SK-N-DZ (cell line): ENCODE results near the gene SOCS3.

ENCODE experiments used
- DNase-seq: peaks from one replicate; pipeline ENCODE4 v3.0.0-alpha.2; 2015; ENCODE audit warnings: low spot score

SOCS3 gene

DNA sequence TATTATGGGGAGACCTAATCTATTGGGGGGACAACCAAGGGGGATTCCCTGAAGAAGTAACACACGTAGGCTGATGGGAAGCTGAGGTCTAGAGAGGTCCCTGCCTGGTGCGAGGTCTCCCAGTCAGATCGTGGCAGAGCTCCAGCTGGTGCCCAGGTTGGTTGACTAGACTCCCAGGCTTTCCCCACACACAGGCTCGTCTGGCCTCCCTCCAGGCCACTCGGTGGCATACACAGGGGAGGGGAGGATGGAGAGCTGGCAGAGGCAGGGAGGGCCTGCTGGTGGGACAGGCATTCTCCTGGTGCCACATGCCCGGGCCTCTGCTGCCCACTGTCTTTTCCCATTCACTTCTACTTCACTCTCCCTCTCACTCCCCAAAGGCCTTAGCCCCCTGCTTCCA is 8.5 kb upstream of the SOCS3 start:
- DNase-seq = no peak

DNA sequence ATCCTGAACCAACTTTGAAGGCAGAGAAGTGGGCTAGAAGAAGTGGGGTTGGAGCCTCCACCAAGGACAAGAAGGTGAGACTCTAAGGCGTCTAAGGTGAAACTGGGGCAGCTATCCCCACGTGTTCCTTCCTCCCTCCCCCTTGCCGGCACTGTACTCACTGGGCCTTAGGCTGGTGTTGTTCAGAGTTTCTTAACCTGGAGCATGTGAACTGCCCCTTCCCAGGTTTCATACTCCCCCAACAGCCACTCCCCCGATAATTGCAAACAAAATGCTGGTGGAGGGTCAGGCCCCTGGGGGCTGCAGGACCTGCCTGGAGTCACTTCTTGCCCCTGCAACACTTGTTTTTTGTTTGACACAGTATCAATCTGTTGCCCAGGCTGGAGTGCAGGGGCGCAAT is 7.3 kb upstream of the SOCS3 start:
- no peak for DNase-seq

DNA sequence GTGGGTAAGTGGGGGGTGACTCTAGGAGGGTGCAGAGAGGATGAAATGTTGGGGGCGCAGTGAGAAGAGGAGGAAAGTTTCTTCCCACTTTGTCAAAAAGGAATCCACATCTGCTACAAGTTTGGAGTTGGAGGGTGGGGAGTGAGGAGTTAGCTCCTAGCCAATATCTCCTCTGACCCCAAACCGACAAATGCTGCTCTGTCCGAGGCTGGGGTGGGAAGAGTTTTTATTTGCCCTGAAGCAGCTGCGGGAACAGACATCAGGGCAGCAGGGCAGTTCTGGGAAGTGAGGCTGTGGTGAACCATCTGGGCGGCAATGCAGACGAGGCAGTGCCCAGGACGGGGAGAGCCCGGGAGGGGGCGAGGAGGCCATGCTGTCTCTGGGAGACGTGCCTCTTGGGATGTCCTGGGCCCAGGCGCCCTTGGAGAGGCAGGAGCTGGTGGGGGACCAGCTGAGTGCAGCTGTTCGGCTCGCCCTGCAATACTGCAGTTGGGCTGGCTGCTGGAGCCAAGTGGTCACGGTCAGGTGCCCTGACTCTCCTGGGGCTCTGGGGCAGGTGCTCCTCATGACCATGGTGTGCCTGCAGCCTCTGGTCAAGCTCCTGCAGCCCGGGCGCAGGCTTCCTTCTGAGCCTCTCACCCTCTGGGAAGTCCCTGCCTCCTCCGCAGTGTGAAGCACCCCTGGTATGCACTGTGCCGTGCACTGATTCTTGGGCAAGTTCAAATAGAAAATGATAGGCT is 6.4 kb upstream of the SOCS3 start:
- no peak for DNase-seq

DNA sequence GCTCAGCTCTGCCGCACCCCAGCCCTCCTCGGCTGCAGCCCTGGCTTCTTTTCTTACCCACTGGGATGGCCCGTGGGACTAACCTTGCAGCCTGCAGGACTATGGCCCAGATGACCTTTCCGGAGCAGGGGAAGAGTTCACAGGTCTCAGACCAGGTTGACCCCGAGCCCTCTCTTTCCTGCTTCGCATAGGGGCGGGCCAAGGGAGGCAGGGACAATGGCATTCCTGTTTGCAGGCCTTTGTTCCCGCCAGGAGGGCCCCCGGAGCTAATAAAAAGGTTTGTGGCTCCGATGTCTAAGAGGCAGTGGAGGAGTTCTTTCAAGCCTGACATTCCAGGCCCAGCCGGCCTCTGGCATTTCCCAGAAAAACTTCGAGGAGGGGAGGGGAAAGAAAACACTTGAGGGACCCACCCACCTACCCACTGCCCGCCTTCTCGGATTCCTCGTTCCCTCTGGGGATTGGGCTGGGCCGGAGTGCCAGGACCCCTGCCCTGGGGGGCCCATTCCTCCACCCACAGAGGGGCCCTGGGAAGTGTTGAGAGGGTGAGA is 5.8 kb upstream of the SOCS3 start:
- DNase-seq = no peak

DNA sequence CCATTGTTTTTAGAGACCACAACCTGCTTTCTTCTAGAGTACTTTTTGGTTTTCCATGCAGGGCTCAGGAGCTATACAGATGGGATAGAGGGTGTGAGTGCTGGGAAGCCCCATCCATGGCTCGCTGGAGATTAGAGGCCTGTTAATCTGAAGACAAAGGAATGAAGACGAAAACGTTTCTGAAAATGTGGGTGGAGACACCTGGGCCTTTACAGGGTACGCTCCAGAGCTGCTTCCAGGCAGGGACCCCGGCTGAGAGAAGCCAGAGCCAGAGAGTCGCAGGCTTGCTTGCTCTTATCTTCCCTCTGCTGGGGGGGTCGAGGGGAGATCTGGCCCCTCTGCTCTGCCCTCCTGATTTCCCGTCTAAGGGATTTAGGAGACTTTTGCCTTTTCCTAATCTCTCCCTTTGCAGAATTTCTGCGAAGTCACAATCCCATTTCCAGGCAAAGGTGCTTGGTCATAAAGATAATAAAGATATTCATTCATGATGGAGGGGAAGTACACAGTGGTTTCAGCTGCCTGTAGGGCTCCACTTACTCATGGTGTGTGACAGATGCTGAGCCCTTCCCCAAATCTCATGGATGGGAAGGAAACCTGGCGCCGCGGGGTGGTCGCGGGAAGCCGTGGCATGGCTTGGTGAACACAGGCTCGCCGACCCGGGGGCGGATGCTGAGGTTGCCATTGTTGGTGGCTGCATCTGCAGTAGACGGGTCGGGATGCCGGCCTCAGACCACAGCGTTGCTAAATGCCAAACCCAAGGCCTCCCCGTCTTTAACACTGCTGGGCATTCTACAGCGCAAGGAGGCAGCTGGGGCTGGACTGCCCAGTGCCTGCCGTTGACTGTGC is 4.8 kb upstream of the SOCS3 start:
- DNase-seq = no peak

DNA sequence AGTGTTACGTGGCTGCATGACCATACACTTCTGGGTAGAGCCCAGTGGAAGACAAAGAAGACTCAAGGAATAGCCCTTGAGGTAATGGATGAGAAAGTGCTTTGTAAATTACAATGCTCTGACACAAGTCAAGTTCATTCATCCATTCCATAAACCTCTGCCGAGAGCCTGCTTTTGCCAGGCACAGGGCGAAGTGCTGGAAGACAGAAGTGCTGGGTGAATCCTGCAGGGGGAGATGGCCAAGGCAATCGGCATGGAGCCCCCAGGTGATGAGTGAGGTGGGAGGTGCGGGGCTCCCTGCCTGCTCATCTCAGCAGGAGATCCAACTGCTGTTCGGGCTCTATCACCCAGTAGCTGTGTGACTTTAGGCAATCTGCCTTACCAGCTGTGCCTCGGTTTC is 2.8 kb upstream of the SOCS3 start:
- no peak for DNase-seq

DNA sequence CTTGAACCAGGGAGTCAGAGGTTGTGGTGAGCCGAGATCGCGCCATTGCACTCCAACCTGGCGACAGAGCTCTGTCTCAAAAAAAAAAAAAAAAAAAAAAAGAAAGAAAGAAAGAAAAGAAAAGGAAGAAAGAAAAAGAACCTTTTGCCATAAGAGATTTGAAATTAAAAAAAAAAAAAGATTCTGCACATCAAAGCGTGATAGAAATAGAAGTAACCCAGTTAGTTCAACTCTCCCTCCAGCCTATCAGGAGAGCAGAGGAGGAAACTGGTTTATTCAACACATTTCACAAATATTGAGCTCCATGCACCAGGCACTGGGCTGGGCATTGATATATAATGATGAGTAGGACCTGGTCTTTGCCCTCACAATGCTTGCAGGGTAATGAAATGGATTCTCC is 2.4 kb upstream of the SOCS3 start:
- DNase-seq = no peak

DNA sequence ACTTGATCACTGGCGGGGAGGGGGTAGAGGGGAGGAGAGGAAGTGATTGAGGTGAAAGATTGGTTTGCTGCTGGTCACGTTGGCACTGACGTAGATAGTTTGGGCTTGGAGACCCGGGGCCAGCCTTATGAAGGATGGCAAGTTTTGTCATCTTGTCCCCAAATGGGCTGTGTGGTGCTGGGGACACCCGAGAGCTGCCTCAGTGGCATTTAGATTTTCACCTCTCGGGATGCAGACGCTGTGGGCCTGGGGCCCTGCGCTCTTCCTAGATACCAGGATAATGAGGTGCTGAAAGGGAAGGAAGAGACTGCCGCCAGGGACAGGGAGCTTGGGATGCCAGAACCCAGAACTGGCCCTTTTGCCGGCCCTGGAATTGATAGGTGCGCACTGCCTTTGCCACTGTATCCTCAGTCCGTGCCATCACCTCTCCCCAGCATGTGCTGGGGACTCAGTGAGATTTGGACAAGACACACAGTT is 1.4 kb upstream of the SOCS3 start:
- no peak for DNase-seq

DNA sequence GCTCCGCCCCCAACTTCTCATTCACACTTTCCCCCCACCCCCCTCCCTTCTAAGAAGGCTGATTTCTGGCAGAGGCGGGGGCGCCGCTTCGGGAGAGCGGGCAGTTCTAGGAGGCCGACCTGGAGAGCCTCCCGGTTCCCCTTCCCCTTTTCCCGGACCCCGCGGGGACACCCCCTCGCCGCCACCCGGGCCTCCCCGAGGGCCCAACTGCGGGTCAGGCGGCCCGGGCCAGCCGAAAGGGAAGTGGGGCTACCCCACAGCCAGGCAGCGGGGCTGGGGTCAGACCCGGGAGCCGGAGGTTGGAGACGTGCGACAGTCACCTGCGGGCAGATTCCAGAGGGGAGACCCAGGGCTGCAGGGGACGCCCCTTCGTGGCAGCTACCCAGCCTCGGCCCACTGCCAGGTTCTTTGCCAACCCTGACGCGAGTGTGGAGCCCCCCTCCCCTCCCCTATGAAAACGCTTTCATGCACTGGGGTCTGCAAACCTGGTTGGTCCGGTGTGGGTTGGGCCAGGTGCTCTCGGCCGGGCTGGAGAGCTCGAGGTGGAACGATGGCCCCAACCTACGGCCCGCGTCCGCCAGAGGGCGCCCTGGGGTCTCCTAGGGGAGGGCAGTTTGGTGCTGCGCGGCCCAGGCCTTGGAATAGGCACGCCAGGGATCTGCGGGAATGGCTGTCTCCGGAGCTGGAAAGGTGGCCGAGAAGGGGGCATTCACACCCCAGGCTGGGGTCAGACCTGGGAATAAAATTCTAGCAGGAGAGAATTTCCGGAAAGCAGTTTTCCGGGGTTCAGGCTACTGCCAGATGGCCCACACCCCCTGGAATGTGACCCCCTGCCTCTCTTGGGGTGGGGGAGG is 721 bp upstream of the SOCS3 start:
- peak; percentile 75 for DNase-seq

DNA sequence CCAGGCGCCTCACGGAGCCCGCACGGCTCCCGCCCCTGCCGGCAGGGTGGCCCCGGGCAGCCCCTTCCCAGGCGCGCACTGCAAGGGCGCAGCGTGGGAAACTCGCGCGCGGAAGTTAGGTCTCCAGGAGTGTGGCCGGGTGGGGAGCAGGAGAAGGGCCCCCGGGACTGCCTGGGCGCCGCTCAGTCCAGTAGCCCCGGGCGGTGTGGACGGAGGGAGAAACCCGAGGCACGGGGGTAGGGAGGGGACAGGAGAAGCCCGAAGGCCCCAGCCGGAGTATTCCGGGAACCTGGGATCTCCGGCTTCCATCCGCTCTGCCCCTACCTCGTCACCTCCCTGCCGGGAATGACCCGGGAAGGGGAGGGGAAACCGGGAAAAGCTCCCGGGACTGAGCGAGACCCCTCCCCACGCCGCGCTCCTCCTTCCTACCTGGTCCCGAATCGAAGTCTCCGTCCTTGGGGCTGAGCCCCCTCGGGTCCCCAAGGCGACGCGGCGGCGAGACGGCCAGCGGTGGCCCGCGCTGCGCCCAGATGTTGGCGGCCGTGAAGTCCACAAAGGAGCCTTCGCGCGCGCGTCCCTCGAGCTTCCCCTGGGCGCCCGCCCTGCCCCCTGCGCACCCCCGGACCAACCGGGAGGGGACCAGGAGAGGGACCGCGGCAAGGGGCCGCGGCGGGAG is 418 bp downstream of the SOCS3 start:
- DNase-seq = no peak

DNA sequence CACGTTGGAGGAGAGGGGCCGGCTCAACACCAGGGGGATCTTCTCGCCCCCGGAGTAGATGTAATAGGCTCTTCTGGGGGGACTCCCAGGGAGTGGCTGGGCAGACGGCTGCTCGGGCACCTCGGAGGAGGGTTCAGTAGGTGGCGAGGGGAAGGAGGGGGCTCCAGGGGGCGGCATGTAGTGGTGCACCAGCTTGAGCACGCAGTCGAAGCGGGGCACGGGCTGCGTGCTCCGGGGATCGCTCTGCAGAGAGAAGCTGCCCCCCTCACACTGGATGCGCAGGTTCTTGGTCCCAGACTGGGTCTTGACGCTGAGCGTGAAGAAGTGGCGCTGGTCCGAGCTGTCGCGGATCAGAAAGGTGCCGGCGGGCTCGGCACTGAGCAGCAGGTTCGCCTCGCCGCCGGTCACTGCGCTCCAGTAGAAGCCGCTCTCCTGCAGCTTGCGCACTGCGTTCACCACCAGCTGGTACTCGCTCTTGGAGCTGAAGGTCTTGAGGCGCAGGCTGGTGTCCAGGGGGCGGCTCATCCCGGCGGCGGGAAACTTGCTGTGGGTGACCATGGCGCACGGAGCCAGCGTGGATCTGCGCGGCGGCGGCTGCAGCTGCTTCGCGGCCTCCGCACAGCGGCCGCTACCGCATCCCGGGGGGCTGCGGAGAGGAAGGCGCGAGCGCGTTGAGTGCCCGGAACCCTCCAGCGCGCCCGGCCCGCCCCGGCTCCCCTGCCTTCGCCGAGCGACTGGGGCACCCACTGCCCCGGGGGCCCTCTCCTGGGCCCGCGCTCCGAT is 1.1 kb downstream of the SOCS3 start:
- no peak for DNase-seq

DNA sequence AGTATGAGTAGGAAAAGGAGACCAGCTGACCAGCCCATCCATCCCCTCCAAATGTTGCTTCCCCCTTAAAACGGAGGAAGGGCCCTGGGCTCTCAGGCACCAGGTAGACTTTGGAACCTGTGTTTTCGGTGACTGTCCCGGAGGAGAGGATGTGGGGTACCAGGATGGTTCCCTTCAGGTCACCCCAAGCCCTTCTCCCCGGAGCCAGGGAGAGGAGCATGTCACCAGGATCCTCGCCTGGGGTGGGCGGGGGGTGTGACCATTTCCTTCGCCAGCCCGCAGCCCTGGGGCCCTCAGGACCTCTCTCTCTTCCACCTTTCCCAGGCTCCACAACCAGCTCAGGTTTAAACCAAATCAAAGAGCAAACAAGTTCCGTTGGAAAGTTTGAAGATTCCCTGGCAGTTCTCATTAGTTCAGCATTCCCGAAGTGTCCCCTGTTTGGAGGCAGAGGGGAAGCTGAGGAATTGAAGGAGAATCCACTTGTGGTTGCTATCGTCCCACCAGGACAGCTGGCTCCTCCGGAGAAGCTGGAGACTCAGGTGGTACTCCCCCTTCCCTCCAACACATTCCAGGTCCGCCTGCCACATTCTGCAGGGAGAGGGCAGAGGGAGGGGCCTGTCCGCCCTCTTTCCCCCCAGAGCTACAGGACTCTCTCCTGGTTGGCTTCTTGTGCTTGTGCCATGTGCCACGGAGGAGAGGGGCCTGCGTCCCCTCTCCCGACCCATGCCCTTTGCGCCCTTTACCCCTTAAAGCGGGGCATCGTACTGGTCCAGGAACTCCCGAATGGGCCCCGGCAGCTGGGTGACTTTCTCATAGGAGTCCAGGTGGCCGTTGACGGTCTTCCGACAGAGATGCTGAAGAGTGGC is 2.0 kb downstream of the SOCS3 start:
- DNase-seq = no peak

DNA sequence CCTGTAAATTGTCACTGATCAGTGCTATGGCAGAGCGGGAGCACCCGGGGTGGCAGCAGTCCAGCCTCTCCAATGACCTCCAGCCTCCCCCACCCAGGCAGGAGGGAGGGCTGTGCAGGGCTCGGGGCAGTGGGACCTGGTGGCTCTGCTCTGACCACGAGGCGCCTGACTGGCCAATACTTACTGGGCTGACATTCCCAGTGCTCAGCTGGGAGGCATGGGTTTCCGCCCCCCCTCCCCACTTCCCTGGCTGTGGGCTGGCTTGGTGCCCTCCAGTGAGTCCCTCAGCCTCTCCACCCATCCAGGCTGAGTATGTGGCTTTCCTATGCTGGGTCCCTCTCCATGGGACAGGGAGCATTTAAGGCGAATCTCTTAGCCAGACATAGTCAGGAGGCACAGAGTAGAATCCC is 2.7 kb downstream of the SOCS3 start:
- no peak for DNase-seq

DNA sequence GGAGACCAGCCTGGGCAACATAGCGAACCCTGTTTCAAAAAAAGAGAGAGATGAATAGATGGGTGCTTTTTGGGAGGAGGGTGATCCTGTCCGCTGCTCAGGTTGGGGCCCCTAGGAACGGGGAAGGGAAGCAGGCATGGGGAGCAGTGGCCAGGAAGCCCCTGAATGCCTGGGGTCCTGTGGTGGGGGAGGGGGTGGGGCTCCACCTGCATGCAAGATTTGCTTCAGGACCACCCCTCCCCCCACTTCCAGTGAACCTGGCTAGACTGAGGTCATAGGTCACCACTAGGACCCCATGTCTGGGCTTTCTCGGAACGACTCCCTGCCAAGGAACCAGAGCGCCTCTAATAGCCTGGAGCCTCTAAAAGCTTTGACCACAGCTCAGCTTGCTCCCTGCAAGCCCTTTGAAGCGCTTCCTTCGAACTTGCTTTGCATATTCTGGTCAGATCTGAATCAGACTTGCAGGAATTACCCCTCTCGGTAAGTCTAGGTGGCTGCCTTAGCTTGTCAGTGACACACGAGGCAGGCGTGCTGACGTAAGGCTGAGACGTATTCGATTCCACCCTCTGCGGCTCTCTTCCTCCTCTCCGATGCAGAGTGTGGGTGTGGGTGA is 3.7 kb downstream of the SOCS3 start:
- DNase-seq = peak; percentile 56

DNA sequence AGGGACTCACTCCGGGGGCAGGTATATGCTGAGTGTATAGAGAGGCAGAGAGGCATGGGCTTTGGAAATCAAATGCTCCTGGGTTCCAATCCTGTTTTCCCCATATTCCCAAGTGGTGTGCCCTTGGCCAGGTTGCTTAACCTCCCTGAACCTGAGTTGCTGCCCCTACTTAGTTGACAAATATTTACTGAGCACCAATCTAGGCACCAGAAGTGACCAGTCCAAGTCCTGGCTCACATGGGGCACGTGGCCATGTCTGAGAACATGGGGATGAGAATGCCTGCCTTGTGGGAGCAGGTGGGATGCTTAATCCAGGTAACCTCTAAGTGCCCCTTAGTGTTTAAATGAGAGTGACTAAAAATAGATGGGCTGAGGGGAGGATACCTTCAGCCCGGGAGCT is 4.2 kb downstream of the SOCS3 start:
- DNase-seq = no peak

DNA sequence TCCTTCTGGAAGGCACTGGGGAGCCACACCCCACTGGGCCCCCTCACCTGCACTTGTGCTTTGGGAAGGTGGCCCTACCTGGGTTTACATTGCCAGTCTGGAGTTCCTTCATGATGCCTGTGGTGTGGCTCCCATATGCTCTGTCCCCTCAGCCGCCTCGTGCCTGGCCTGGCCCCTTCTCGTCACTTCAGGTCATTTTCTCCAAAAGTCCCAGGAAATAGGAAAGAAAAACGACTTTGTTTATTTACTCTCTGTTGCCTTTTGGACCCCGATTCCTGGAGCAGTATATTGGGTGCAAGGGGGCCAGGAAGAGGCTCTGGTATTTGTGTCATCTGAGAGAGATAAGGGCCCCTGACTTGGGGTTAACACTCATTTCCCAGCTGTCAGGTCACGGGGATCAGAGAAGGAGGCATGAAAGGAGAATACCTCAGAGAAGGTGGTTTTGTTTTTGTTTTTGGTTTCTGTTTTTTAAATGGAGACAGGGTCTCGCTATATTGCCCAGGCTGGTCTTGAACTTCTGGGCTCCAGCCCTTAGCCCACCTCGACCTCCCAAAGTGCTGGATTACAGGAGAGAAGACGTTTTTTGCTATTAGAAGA is 4.7 kb downstream of the SOCS3 start:
- DNase-seq = no peak

DNA sequence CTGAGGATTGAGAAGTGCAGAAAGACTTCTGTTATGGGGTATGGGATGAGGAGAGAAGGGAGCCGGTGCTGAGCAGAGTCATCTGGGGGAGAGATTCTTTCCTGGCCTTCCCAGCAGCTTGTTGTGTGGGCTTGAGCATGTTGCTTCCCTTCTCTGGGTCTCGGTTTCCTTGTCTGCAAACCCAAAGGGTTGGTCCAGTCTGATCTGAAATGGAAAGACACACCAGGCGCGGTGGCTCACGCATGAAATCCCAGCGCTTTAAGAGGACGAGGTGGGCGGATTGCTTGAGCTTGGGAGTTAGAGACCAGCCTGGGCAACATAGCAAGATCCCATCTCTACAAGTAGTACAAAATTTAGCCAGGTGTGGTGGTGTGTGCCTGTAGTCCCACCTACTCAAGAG is 6.0 kb downstream of the SOCS3 start:
- DNase-seq = no peak

DNA sequence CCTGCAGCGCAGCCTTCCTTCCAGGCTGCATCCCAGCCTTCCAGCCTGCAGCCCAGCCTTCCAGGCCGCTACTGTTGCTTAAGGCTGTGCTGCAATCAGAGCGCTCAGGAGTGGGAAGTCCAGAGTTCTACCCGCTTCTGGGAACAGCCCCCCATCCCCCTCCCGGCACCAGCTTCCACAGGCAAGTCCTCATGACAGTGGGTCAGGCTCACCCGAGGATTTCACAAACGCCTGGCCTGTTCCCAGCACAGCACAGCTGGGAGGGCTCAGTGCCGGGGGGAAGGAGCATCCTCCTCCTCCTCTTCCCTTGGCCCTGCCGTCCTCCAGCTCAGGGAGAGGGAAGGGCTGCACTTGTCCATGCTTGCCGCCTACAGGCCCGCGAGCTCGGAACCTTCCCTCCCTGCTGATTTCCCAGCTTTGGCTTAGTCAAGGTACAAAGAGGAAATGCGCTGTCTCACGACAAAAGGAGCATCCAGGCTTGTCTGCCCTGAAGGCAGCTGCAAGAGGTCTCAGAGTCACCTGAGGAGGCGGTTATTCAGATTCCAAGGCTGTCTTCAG is 8.3 kb downstream of the SOCS3 start:
- DNase-seq = peak; percentile 44
